HG03095 (cell line): ENCODE measurements around the gene SSR4.
"Not testable (repeated sequence)": the region's sequence is repeated elsewhere in the genome, so short reads cannot be mapped to it uniquely, and the experiment has no call there.

Experiments
- ATAC-seq: cut with Tn5 transposase; IDR thresholded peaks from one replicate; pipeline ENCODE4 v1.9.1; 2021; ENCODE audit warnings: moderate library complexity; ENCODE audit not compliant: unreplicated experiment

Gene SSR4

GRCh38 chrX:153794018-153794896 lies at the start of gene SSR4, which contains the start of gene IDH3G:
Gene SSR4, plus strand, starts transcription at chrX:153794668. Its CDS starts 20 bp downstream, at chrX:153794688.
Gene IDH3G, minus strand, starts transcription at chrX:153794375. Its CDS starts 49 bp downstream, at chrX:153794326.
- ATAC-seq: peak; percentile 88

- not testable (repeated sequence) for ATAC-seq
Measured at GRCh38 chrX:153745067-153745433, 49.4 kb upstream of the SSR4 start.

DNA sequence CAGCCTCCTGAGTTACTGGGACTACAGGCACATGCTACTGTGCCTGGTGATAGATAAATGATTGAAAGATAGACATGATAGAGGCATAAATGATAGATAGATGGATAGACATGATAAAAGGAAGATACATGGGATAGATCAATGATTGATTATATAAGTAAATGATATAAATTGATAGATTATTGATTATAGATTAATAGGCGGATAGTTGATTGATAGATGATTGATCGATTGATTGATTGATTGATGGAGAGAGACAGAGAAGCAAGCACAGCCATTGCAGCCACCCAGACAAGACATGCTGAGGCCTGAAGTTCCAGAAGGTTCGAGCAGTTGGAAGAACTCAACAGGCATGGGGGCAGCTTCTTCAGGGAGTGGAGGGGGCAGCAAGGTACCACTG lies 48.1 kb upstream of the SSR4 start:
- ATAC-seq: no peak

DNA sequence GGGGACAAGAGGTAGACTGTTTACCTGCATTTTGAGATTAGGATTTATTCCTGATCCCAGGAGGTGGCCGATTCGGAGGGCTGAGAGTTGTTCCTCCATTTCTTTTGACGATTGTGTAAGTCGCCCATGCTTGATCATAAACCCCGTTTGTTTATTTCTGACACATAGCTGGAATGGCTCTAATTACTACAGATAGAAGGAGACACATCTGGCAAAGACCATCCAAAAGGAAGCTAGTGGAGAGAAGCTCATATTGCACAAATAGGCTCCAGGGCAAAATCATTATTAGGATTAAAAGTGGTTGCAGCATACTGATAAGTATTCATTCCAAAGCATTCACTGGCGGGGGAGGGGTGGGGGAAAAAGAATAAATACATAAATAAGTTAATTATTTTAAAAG lies 47.5 kb upstream of the SSR4 start:
- ATAC-seq: not testable (repeated sequence)

DNA sequence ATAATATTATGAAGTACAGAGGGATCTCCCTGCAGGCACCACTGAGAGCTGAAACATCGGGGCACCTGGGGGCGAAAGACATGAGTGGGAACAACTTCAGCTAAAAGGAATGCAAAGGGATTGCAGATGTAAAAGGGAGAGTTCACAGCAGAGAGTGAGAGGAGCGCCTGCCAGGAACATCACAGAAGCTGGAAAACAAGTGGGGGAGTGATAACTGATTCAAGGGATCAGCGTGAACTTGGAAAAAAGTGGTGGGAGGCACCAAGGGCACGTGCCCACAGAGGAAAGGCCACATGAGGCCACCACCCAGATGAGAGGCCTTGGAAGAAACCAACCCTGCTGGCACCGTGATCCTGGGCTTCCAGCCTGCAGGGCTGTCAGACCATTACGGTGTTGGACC lies 45.5 kb upstream of the SSR4 start:
- not testable (repeated sequence) for ATAC-seq

DNA sequence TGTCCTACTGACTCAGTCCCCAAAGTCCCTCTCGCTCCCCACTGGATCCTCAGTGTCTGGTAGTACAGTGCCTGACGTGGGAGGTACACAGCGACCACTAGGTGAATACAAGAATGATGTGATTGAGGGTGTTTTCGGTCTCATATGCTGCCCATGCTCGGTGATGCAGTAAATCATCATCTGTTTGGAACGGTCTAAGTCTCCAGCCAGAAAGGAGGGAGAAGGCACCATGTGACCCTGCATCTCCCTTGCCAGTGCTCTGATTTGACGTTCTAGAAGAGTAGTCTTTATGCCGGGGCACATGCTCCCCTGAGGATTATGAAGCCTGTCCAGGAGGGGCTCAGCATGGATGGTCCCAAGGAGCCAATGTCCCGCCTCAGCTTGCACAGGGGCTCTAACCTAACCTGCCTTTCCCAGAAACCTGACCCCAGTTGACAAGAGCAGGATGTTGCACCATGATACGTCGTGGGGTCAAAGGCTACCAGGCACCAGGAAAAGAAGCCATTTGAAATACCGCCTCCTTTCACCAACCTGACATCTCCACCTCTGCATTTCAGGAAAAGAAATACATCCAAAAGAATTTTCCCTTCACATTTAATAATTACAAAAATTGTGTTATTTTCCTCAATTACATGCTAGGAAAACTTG lies 44.2 kb upstream of the SSR4 start:
- no peak for ATAC-seq

- ATAC-seq: no peak
Measured at GRCh38 chrX:153755136-153755535, 39.3 kb upstream of the SSR4 start.

GRCh38 chrX:153761863-153762262 lies 32.6 kb upstream of the SSR4 start:
- ATAC-seq: no peak

DNA sequence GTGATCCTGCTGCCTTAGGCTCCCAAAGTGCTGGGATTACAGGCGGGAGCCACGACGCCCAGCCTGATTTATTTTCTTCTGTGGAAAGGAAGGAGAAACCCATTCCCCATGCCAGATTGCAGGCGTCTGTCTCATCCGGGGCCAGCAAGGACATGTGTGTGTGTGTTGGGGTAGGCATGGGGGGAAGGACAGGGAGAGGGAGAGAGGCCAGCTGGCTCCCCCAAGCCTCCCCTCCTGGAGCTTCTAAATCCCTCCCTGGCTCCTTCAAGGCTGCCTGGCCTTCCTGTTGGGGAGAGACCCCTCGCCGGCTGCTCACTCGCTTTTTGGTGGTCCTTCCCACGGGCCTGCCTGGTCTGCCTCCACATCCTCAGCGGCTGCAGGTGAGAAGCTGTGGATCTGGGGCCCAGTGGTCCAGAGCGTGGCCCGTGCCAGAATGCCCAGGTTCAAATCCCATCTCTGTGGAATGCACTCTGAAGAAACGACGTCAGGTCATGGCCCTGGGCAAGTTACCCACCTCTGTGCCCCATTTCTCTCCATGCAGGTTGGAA lies 31.8 kb upstream of the SSR4 start:
- ATAC-seq: no peak

- ATAC-seq: no peak
Measured at GRCh38 chrX:153763298-153763932, 31.1 kb upstream of the SSR4 start.

GRCh38 chrX:153763989-153764755 lies 30.3 kb upstream of the SSR4 start, which contains the start of gene PLXNB3:
Gene PLXNB3, plus strand, starts transcription at chrX:153764249. Its CDS starts 1,287 bp downstream, at chrX:153765536.
- no peak for ATAC-seq

GRCh38 chrX:153764786-153765137 lies 29.7 kb upstream of the SSR4 start:
- ATAC-seq: no peak

DNA sequence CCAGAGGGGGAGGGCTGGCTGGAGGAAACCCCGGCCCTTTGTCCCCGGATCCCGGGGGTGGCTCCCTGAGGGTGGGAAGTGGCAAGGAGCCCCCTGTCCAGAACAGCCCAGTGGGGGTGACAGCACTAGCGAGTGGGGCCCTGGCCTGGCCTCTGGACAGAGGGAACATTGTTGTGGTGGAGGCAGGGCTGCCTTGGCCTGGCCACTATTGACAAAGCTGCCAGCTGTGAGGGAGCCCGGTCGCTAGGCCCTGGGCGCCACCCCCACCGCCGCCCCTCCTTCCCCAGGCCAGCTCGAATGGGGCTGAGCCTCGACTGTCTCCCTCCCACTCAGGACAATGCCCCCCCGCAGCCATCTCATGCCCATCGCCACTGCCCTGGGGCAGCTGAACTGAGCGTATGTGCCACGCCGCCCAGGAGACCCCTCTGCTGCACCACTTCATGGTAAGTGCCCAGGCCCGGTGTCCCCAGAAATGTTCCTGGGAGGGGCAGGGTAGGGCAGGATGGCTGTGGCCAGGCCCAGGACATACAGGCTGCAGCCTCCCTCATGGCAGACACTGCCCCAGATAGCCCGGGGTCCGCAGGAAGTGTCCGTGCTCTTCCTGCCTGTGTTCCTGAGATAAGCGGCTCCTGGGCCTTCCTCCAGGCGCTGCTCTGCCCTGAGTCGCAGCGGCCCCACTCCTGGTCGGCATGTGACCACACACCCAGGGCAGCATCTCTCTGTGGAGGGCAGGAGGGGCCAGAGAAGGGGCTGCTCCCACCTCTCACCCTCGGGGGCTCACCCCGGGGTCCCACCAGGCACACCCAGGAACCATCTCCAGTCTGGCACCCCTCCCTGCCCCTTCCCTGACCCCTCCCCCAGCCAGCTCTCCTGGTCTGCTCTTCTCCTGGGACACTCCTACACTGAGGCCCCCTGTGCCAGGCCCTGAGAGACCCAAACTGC lies 29.1 kb upstream of the SSR4 start:
- ATAC-seq: no peak

DNA sequence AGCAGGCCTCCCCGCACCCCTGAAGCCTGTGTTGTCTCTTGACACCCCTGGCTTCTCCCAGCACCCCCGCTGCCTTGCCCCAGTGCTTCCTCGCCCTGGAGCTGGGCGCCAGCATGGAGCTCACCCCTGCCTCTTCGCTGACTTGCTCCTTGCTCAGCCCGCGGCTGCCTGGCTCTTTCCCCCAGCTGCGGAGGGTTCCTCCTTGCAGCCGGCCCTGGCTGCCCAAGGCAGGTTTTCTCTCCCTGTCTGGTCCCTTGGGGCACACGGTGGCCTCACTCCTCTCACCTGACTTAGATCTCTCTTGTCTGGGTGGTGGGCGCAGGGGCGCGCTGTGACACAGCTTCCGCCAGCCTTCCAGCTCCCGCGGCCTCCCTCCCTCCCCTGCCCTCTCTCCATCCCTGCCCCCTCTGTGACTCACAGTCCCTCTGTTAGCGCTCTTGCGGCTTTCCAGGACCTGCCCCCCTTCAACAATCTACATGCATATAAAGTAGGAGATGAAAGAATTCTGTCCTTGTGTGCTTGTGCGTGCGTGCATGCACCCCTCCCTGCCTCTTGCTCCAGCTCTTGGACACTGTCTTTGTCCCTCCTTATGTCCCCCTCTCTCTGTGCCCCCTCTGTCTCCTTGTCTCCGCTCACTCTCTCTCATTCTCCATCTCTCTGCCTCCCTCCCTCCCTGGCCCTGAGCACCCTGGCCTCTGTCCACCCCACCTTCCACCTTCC lies 28.2 kb upstream of the SSR4 start:
- no peak for ATAC-seq

GRCh38 chrX:153766871-153767673 lies 27.4 kb upstream of the SSR4 start:
- ATAC-seq: no peak

DNA sequence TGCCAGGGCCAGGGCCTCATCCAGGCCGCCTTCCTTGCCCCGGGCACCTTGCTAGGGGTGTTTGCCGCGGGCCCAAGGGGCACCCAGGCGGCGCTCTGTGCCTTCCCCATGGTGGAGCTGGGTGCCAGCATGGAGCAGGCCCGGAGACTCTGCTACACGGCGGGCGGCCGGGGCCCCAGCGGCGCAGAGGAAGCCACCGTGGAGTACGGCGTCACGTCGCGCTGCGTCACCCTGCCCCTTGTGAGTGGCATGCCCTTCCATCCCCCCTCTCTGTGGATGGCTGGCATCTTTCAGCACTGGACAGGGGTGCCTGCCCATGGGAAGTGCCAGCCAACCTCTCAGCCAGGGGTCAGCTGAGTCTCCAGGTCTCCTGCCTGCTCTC lies 26.8 kb upstream of the SSR4 start:
- no peak for ATAC-seq

DNA sequence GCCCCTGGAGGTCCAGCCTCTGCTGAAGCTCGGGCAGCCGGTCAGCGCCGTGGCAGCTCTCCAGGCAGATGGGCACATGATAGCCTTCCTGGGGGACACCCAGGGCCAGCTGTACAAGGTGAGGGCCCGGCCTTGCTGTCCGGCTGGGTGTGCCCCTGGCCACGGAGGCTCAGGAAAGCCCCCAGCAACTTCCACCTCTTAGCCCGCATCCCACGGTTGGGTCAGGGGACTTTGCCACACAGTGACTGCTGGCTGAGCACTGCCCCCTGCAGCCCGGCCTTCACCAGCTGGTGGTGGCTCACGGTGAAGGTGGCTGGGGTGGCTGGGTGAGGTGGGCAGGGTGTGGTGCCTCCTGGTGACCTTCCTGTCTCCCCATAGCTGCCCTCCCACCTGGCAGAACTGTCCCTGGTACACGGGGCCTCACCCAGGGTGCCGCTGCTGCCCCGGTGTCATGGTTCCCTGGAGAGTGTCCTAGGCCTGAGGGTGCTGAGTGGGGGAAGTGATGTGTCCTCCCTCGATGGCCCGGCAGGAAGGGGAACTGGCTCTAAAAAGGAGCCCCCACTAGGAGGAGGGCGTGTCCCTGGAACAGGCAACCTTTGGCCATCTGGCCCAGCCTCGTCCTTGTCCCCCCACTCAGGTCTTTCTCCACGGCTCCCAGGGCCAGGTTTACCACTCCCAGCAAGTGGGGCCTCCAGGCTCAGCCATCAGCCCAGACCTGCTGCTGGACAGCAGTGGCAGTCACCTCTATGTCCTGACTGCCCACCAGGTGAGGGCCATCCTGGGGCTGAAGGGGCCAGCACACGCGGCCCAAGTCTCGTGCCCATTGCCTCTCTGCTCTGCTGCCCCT lies 25.9 kb upstream of the SSR4 start:
- ATAC-seq: no peak
